HG03575 (cell line): Measurements from ENCODE around the gene MAN2A2.

ENCODE experiments used
- ATAC-seq: cut with Tn5 transposase; IDR thresholded peaks from one replicate; pipeline ENCODE4 v1.9.1; 2021; ENCODE audit not compliant: unreplicated experiment, insufficient number of reproducible peaks, low FRiP score; ENCODE audit errors: extremely low read depth

The MAN2A2 gene

GRCh38 chr15:90902840-90903732, at the start of gene MAN2A2:
MAN2A2 (plus strand) TSS chr15:90903302; CDS start chr15:90904208, 906 bp downstream.
- ATAC-seq, result no peak

GRCh38 chr15:90855139-90855538, 48.0 kb upstream of the MAN2A2 start:
- no peak for ATAC-seq

DNA sequence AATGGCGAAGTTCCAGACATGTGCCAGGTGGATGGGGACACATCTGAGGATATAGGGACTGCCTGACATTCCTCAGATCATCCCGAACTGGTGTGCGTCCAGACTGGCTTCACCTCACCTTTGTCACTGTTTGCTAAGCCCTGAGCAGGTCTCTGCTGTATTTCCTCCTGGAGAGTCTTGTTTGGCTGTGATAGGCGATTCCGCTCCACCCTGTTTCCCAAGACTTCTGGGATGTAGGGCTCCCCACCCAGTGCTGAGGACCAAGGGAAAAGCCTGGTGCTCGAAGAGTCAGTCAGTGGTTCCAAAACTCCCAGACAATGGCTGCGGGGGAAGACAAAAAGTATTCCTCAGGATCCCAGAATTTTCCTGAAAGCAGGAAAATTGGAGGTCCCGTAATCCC, 45.8 kb upstream of the MAN2A2 start:
- ATAC-seq, result no peak

DNA sequence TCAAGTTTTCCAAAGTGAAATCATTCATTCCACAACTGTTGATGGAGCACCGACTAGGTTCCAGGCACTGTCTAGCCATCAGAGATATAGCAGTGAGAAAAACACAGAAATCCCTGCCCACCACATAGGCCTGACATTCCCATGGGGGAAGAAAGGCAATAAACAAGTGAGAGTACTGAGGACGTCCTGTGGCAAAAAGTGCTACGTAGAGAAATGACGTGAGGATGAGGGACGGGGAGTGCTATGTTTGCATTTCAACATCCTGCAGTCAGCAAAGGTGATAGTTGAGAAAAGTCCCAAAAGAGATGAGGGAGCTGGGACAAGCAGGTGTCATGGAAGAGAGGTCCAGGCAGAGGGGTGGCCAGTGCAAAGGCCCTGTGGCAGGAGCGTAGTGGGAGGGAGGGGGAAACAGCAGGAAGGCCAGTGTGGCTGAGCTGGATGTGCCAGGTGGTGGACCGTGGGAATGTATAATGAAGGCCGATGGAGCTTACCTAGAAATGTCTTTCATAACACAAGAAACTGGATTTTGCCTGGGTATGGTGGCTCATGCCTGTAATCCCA, 45.1 kb upstream of the MAN2A2 start:
- no peak for ATAC-seq

GRCh38 chr15:90859234-90860131, 43.6 kb upstream of the MAN2A2 start:
- no peak for ATAC-seq

- ATAC-seq, result no peak
Measured at GRCh38 chr15:90860450-90860849, 42.7 kb upstream of the MAN2A2 start.

DNA sequence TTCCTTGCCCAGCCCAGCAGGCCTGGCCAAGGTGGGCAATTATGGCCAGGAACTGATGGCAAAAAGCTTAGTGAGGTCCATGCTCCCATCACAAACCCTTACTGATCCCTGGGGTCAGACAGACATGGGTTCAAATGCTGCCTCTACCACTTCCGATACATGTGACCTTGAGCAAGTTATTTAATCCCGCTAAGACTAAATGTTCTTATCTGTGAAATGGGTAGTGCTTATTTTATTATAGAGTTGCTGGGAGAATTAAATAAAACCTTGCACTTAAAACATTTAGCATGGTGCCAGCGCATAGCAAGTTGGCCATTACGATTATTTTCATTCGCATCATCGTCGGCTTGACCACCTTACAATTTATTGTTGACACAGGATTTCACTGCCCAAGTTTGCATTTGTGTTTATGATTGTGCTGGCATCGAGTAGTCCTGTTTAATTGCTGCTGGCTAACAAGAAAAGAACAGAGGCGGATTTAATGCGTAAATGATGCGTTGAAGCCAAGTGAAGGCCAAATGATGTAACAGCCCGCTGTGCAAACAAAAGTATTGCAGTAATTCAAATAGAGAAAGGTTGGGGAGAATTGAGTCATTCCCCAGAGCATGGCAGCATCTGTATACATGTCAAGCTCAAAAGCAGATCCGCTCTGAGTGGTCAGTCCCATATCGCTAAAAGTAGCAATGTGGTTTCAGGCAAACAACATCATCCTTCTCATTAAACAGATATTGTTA, 42.0 kb upstream of the MAN2A2 start:
- no peak for ATAC-seq

DNA sequence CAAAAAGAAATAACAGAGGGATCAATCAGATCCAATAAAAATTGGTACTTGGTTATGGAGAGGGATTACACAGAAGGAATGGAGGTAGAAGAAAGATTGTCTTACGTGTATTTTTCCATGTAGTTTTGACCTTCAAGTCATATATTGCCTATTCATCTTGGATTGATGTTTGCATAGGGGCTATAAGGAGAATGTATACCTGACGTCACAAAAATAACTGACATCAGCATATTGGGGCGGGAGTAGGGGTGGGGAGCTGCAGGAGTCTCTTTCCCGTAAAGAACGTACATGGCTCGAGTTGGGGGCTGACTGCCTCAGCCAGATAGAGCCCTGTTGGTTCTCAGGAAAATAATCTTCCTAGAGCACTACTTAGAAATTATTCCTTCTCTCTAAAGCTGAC, 40.6 kb upstream of the MAN2A2 start:
- ATAC-seq, result no peak

- ATAC-seq, result no peak
Measured at GRCh38 chr15:90862964-90863778, 39.9 kb upstream of the MAN2A2 start.

- ATAC-seq, result no peak
Measured at GRCh38 chr15:90863987-90864386, 39.1 kb upstream of the MAN2A2 start.

DNA sequence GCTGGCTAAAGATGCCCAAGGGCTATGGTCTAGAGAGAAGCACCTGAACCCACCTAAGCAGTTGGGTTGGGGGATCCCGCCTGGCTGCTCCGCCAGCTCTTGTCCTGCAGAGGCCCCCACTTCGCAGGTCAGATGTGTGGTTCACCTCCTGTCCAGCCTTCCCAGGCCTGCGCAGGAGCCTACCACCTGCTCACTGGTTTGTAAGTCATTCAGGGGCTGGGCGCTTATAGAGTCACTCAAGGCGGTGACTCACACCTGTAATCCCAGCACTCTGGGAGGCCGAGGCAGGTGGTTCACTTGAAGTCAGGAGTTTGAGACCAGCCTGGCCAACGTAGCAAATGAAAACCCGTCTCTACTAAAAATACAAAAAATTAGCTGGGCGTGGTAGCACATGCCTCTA, 38.6 kb upstream of the MAN2A2 start:
- ATAC-seq, result no peak

GRCh38 chr15:90865702-90866101, 37.4 kb upstream of the MAN2A2 start:
- ATAC-seq, result no peak

- no peak for ATAC-seq
Measured at GRCh38 chr15:90866161-90866715, 36.9 kb upstream of the MAN2A2 start.

- ATAC-seq, result no peak
Measured at GRCh38 chr15:90866800-90867199, 36.3 kb upstream of the MAN2A2 start.

GRCh38 chr15:90868261-90868689, 34.8 kb upstream of the MAN2A2 start, which contains the start of gene FURIN:
FURIN (plus strand) TSS chr15:90868588; CDS start chr15:90875741, 7,153 bp downstream.
- ATAC-seq, result no peak

- ATAC-seq, result no peak
Measured at GRCh38 chr15:90869140-90869541, 34.0 kb upstream of the MAN2A2 start.

- ATAC-seq, result no peak
Measured at GRCh38 chr15:90869601-90870353, 33.3 kb upstream of the MAN2A2 start.
